AG04449 (cell line): ENCODE data around the gene BCAS3.

Experiments used
- CTCF ChIA-PET: fragments of 350-600 bp; formaldehyde crosslinking; extraction: SDS; loops from one replicate; lab custom pipeline; 2021; ENCODE audit warnings: antibody characterized with exemption; lab: Yijun Ruan, JAX
- POLR2A ChIA-PET: fragments of 400-600, 350-600 bp; formaldehyde crosslinking; extraction: SDS; loops from one replicate; lab custom pipeline; 2020; ENCODE audit warnings: antibody characterized with exemption, inconsistent platforms; lab: Yijun Ruan, JAX
- DNase-seq: peaks from one replicate; pipeline ENCODE4 v3.0.0-alpha.2; 2010; ENCODE audit warnings: low read depth, low spot score
- H3K4me3 ChIP-seq: 2 replicates; pipeline ENCODE4 v1.5.1; 2011; ENCODE audit warnings: low read depth, mild to moderate bottlenecking, control low read depth, low read length
- TF ChIP-seq, protein P1 (sequence below): IDR thresholded peaks from one replicate; pipeline ENCODE4 v1.5.1; 2011; ENCODE audit warnings: mild to moderate bottlenecking, moderate library complexity, low read length, control low read depth, inconsistent platforms; ENCODE audit not compliant: insufficient read depth; ENCODE audit errors: missing control alignments

The BCAS3 gene

GRCh38 chr17:61378658-61379456 lies 701.2 kb downstream of the BCAS3 start:
- H3K4me3 ChIP-seq: no peak overlapping the region
- POLR2A ChIA-PET: no interaction called here
- TF ChIP-seq, protein P1, sequence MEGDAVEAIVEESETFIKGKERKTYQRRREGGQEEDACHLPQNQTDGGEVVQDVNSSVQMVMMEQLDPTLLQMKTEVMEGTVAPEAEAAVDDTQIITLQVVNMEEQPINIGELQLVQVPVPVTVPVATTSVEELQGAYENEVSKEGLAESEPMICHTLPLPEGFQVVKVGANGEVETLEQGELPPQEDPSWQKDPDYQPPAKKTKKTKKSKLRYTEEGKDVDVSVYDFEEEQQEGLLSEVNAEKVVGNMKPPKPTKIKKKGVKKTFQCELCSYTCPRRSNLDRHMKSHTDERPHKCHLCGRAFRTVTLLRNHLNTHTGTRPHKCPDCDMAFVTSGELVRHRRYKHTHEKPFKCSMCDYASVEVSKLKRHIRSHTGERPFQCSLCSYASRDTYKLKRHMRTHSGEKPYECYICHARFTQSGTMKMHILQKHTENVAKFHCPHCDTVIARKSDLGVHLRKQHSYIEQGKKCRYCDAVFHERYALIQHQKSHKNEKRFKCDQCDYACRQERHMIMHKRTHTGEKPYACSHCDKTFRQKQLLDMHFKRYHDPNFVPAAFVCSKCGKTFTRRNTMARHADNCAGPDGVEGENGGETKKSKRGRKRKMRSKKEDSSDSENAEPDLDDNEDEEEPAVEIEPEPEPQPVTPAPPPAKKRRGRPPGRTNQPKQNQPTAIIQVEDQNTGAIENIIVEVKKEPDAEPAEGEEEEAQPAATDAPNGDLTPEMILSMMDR: no peak
- CTCF ChIA-PET: interaction anchor here (0.7 to 4.1 kb wide), 3 partner anchors 12 to 33 kb away, joined by 3 to 42 read pairs (median 3); no protein-coding TSS in a partner anchor
- DNase-seq: no peak

- H3K4me3 ChIP-seq: no peak overlapping the region
- no peak for DNase-seq
- TF ChIP-seq, protein P1: no peak
- POLR2A ChIA-PET: no interaction called here
- CTCF ChIA-PET: interaction anchor here (0.7 to 4.1 kb wide), 3 partner anchors 11 to 32 kb away, joined by 3 to 42 read pairs (median 3); no protein-coding TSS in a partner anchor
Observed at GRCh38 chr17:61379457-61380216, 702.0 kb downstream of the BCAS3 start.

- DNase-seq: no peak
- no peak overlapping the region for H3K4me3 ChIP-seq
- TF ChIP-seq, protein P1: no peak
- ChIA-PET CTCF (interaction anchor here (1.0 to 4.1 kb wide), 4 partner anchors 10 to 409 kb away, joined by 3 to 42 read pairs (median 4); no protein-coding TSS in a partner anchor), POLR2A (no interaction called here)
Observed at GRCh38 chr17:61380217-61380835, 702.7 kb downstream of the BCAS3 start.

- CTCF ChIA-PET: interaction anchor here (1.2 to 4.1 kb wide), 5 partner anchors 10 to 409 kb away, joined by 3 to 42 read pairs (median 3); no protein-coding TSS in a partner anchor
- DNase-seq: no peak
- no peak overlapping the region for H3K4me3 ChIP-seq
- TF ChIP-seq, protein P1: no peak
- POLR2A ChIA-PET: no interaction called here
Observed at GRCh38 chr17:61380836-61381525, 703.3 kb downstream of the BCAS3 start.

- no peak for DNase-seq
- ChIA-PET CTCF (interaction anchor here (0.8 to 4.1 kb wide), 6 partner anchors 9 to 410 kb away, joined by 3 to 42 read pairs (median 3); no protein-coding TSS in a partner anchor), POLR2A (no interaction called here)
- no peak overlapping the region for H3K4me3 ChIP-seq
- TF ChIP-seq, protein P1: no peak
Observed at GRCh38 chr17:61381537-61381936, 703.9 kb downstream of the BCAS3 start.
